Naive thymus-derived CD4-positive, alpha-beta T cell (primary cell): Measurements from ENCODE around the gene STAMBPL1. TPM values are rescaled to one million over a fixed set of nuclear protein-coding genes. Genes with fewer than 3 reads are reported as not detected.

ENCODE experiments used
- ATAC-seq: fragments of 150-1000 bp; cut with Tn5 transposase; 2 replicates; pipeline ENCODE4 v1.10.0; 2021; ENCODE audit warnings: mild to moderate bottlenecking, moderate library complexity
- CTCF ChIA-PET: fragments of 350-600 bp; sonication (Branson Sonifier 250); formaldehyde crosslinking; loops from one replicate; lab custom pipeline; 2021; ENCODE audit warnings: antibody characterized with exemption; lab: Charles Lee
- POLR2A ChIA-PET: fragments of 350-600 bp; sonication (Branson Sonifier 250); formaldehyde crosslinking; loops from one replicate; lab custom pipeline; 2021; ENCODE audit warnings: antibody characterized with exemption, inconsistent platforms; lab: Charles Lee
- DNase-seq, 9 donors: peaks; one replicate each; pipeline versions ENCODE4 v3.0.0 to v3.0.0-alpha.2; 2020 to 2022; ENCODE audit warnings: mixed read lengths in 1 of 9
- H3K27ac ChIP-seq: one replicate; pipeline ENCODE4 v1.7.0; 2013; ENCODE audit warnings: mild to moderate bottlenecking, low read depth, low read length, moderate library complexity
- H3K27me3 ChIP-seq, 2 donors: one replicate each; pipeline ENCODE4 v1.7.0; 2013; ENCODE audit warnings: low read length in 2 of 2, mild to moderate bottlenecking in 2 of 2, moderate library complexity in 2 of 2; ENCODE audit not compliant: control insufficient read depth in 2 of 2, insufficient read depth in 2 of 2
- H3K36me3 ChIP-seq, 3 experiments: 1 replicate in 2 of 3; 2 replicates in 1 of 3; pipeline ENCODE4 v1.7.0; 2013; ENCODE audit warnings: low read length in 3 of 3, mild to moderate bottlenecking in 3 of 3, moderate library complexity in 1 of 3; ENCODE audit not compliant: insufficient read depth in 3 of 3, control insufficient read depth in 2 of 3
- H3K4me1 ChIP-seq, 2 donors: one replicate each; pipeline ENCODE4 v1.7.0; 2013; ENCODE audit warnings: low read length in 2 of 2, mild to moderate bottlenecking in 2 of 2, moderate library complexity in 1 of 2; ENCODE audit not compliant: control insufficient read depth in 2 of 2, insufficient read depth in 2 of 2
- H3K4me3 ChIP-seq: 2 replicates; pipeline ENCODE4 v1.7.0; 2013; ENCODE audit warnings: mild to moderate bottlenecking, low read length
- H3K9me3 ChIP-seq, 3 experiments: 1 replicate in 2 of 3; 2 replicates in 1 of 3; pipeline ENCODE4 v1.7.0; 2013; ENCODE audit warnings: low read length in 3 of 3; ENCODE audit not compliant: control insufficient read depth in 2 of 3
- H3K27ac Mint-ChIP-seq, 9 donors: one replicate each; pipeline ENCODE4 v1.8.0; 2020 to 2022; ENCODE audit warnings: mixed read lengths in 9 of 9, mild to moderate bottlenecking in 8 of 9, moderate library complexity in 5 of 9, inconsistent platforms in 2 of 9
- H3K27me3 Mint-ChIP-seq, 5 donors: one replicate each; pipeline ENCODE4 v1.8.0; 2021 to 2022; ENCODE audit warnings: mixed read lengths in 5 of 5, mild to moderate bottlenecking in 1 of 5
- H3K36me3 Mint-ChIP-seq, 5 donors: one replicate each; pipeline ENCODE4 v1.8.0; 2020 to 2022; ENCODE audit warnings: mixed read lengths in 5 of 5, mild to moderate bottlenecking in 3 of 5, inconsistent platforms in 1 of 5
- H3K4me1 Mint-ChIP-seq, 7 donors: one replicate each; pipeline ENCODE4 v1.8.0; 2020 to 2022; ENCODE audit warnings: mixed read lengths in 7 of 7, mild to moderate bottlenecking in 3 of 7, inconsistent platforms in 1 of 7
- H3K4me3 Mint-ChIP-seq, 10 donors: one replicate each; pipeline ENCODE4 v1.8.0; 2020 to 2022; ENCODE audit warnings: mild to moderate bottlenecking in 10 of 10, mixed read lengths in 10 of 10, moderate library complexity in 6 of 10, inconsistent platforms in 2 of 10
- H3K9me3 Mint-ChIP-seq, 11 donors: one replicate each; pipeline ENCODE4 v1.8.0; 2020 to 2022; ENCODE audit warnings: mixed read lengths in 11 of 11, mild to moderate bottlenecking in 4 of 11, inconsistent platforms in 1 of 11, moderate library complexity in 1 of 11
- intact Hi-C, 2 donors: fragments of 100-400 bp; cut with micrococcal nuclease; formaldehyde crosslinking; loops; one replicate each; pipeline ENCODE4 v1.15.1; 2023
- polyA plus RNA-seq, 2 donors: library from polyadenylated mRNA; unstranded; fragments of 300-500 nt; fragmentation: Illumina TruSeq; gene quantifications; one replicate each; pipeline ENCODE4 v1.2.3, GENCODE V29; 2021
- total RNA-seq, 6 experiments: library from RNA in 5 of 6; stranded (reverse) in 5 of 6; gene quantifications; 1 replicate in 5 of 6; 2 replicates in 1 of 6; pipeline ENCODE4 v1.2.3 and lab custom pipeline; 2021 to 2026

STAMBPL1 gene
- total and polyA plus RNA-seq, 7 experiments from 2014 or later = 12.5 to 57.7 (median 35.7) TPM

GRCh38 chr10:88913127-88913526, 33.1 kb downstream of the STAMBPL1 start:
- Mint-ChIP-seq H3K9me3 (no peaks in the 10 kb centered on the region), H3K36me3 (peaks cover 6 to 62% (median 30%) of the 10 kb centered on the region in 5 donors), H3K4me1 (peaks cover 0 to 16% (median 0%) of the 10 kb centered on the region in 7 donors), H3K27ac (no peak overlapping the region), H3K27me3 (no peaks in the 10 kb centered on the region), H3K4me3 (no peak overlapping the region)
- peaks cover 7 to 31% (median 14%) of the 10 kb centered on the region in 3 experiments for H3K36me3 ChIP-seq
- no peak overlapping the region for H3K27ac ChIP-seq
- ATAC-seq = no peak
- no peak for DNase-seq
- ChIA-PET CTCF (no interaction called here), POLR2A (no interaction called here)
- H3K4me3 ChIP-seq = no peak overlapping the region
- no peaks in the 10 kb centered on the region for H3K27me3 ChIP-seq
- H3K9me3 ChIP-seq = no peaks in the 10 kb centered on the region
- intact Hi-C loops = no loop called here
- no peaks in the 10 kb centered on the region for H3K4me1 ChIP-seq

GRCh38 chr10:88913788-88914187, 33.7 kb downstream of the STAMBPL1 start:
- Mint-ChIP-seq H3K4me3 (no peak overlapping the region), H3K9me3 (no peaks in the 10 kb centered on the region), H3K27me3 (no peaks in the 10 kb centered on the region), H3K4me1 (peaks cover 0 to 13% (median 0%) of the 10 kb centered on the region in 7 donors), H3K27ac (no peak overlapping the region), H3K36me3 (peaks cover 6 to 56% (median 30%) of the 10 kb centered on the region in 5 donors)
- H3K4me3 ChIP-seq = no peak overlapping the region
- no peaks in the 10 kb centered on the region for H3K4me1 ChIP-seq
- H3K27ac ChIP-seq = no peak overlapping the region
- peaks cover 7 to 36% (median 14%) of the 10 kb centered on the region in 3 experiments for H3K36me3 ChIP-seq
- H3K27me3 ChIP-seq = no peaks in the 10 kb centered on the region
- no peaks in the 10 kb centered on the region for H3K9me3 ChIP-seq
- intact Hi-C loops = no loop called here
- DNase-seq (no peak), ATAC-seq (no peak)
- CTCF ChIA-PET = no interaction called here
- POLR2A ChIA-PET = no interaction called here

GRCh38 chr10:88915781-88916180, 35.7 kb downstream of the STAMBPL1 start:
- H3K4me1 Mint-ChIP-seq = peaks cover 0 to 13% (median 0%) of the 10 kb centered on the region in 7 donors
- peak overlapping the region in 4 of 9 donors; percentile 7 to 39 (median 24) for H3K27ac Mint-ChIP-seq
- ChIA-PET CTCF (no interaction called here), POLR2A (no interaction called here)
- Histone ChIP-seq H3K27ac (no peak overlapping the region), H3K4me3 (no peak overlapping the region), H3K27me3 (no peaks in the 10 kb centered on the region), H3K36me3 (peaks cover 7 to 31% (median 10%) of the 10 kb centered on the region in 3 experiments), H3K4me1 (no peaks in the 10 kb centered on the region), H3K9me3 (no peaks in the 10 kb centered on the region)
- H3K9me3 Mint-ChIP-seq = no peaks in the 10 kb centered on the region
- no peak overlapping the region for H3K4me3 Mint-ChIP-seq
- peaks cover 6 to 59% (median 30%) of the 10 kb centered on the region in 5 donors for H3K36me3 Mint-ChIP-seq
- ATAC-seq (no peak), DNase-seq (no peak)
- H3K27me3 Mint-ChIP-seq = no peaks in the 10 kb centered on the region
- intact Hi-C loops = loop anchor here in 1 of 2 donors (2.0 kb wide), 1 partner anchor 15 kb away; no protein-coding TSS in a partner anchor

DNA sequence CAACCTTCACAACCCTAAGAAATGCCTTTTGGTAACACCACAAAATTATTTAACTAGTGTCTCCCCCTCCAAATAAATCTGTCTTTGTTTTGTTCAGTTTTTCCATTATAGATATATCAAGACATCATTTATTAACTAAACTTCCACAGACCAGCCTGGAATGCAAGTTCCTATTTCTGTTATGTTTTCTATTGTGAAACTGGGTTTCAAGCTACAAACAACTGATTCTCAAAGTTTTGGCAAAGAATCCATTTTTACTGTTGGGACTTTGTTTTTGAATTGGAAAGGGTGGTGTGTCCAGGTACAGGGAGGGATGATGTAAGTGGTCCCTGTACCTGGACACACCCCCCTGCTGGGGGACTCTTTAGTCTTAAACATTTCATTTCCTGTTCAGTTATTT, 36.2 kb downstream of the STAMBPL1 start:
- H3K27ac ChIP-seq = no peak overlapping the region
- no peak overlapping the region for H3K4me3 ChIP-seq
- H3K36me3 ChIP-seq = peaks cover 7 to 31% (median 10%) of the 10 kb centered on the region in 3 experiments
- CTCF ChIA-PET = no interaction called here
- Mint-ChIP-seq H3K27ac (peak overlapping the region in 2 of 9 donors; percentile 14 to 34), H3K36me3 (peaks cover 6 to 58% (median 28%) of the 10 kb centered on the region in 5 donors), H3K9me3 (no peaks in the 10 kb centered on the region), H3K27me3 (no peaks in the 10 kb centered on the region), H3K4me1 (peaks cover 0 to 13% (median 0%) of the 10 kb centered on the region in 7 donors), H3K4me3 (no peak overlapping the region)
- POLR2A ChIA-PET = no interaction called here
- no peak for ATAC-seq
- DNase-seq = no peak
- no peaks in the 10 kb centered on the region for H3K27me3 ChIP-seq
- H3K4me1 ChIP-seq = no peaks in the 10 kb centered on the region
- intact Hi-C loops = loop anchor here in 1 of 2 donors (2.0 kb wide), 1 partner anchor 15 kb away; no protein-coding TSS in a partner anchor
- H3K9me3 ChIP-seq = no peaks in the 10 kb centered on the region

GRCh38 chr10:88916986-88917385, 36.9 kb downstream of the STAMBPL1 start:
- H3K4me3 ChIP-seq = no peak overlapping the region
- ATAC-seq (no peak), DNase-seq (no peak)
- H3K4me3 Mint-ChIP-seq = no peak overlapping the region
- peaks cover 0 to 13% (median 0%) of the 10 kb centered on the region in 7 donors for H3K4me1 Mint-ChIP-seq
- no peaks in the 10 kb centered on the region for H3K9me3 ChIP-seq
- no peak overlapping the region for H3K27ac Mint-ChIP-seq
- peaks cover 4 to 52% (median 20%) of the 10 kb centered on the region in 5 donors for H3K36me3 Mint-ChIP-seq
- H3K4me1 ChIP-seq = no peaks in the 10 kb centered on the region
- H3K27ac ChIP-seq = no peak overlapping the region
- intact Hi-C loops = loop anchor here in 1 of 2 donors (2.0 kb wide), 1 partner anchor 16 kb away; no protein-coding TSS in a partner anchor
- no peaks in the 10 kb centered on the region for H3K27me3 ChIP-seq
- POLR2A ChIA-PET = no interaction called here
- H3K36me3 ChIP-seq = peaks cover 7 to 30% (median 10%) of the 10 kb centered on the region in 3 experiments
- H3K9me3 Mint-ChIP-seq = no peaks in the 10 kb centered on the region
- H3K27me3 Mint-ChIP-seq = no peaks in the 10 kb centered on the region
- CTCF ChIA-PET = no interaction called here

GRCh38 chr10:88918191-88918905, 38.3 kb downstream of the STAMBPL1 start:
- Histone ChIP-seq H3K27ac (no peak overlapping the region), H3K36me3 (peaks cover 7 to 22% (median 10%) of the 10 kb centered on the region in 3 experiments), H3K4me1 (no peaks in the 10 kb centered on the region), H3K9me3 (no peaks in the 10 kb centered on the region), H3K27me3 (no peaks in the 10 kb centered on the region), H3K4me3 (no peak overlapping the region)
- Mint-ChIP-seq H3K4me1 (peaks cover 0 to 9% (median 0%) of the 10 kb centered on the region in 7 donors), H3K4me3 (no peak overlapping the region), H3K27me3 (no peaks in the 10 kb centered on the region), H3K27ac (peak overlapping the region in 1 of 9 donors; percentile 8), H3K36me3 (peaks cover 0 to 48% (median 9%) of the 10 kb centered on the region in 5 donors), H3K9me3 (no peaks in the 10 kb centered on the region)
- no peak for ATAC-seq
- intact Hi-C loops = no loop called here
- DNase-seq = no peak
- ChIA-PET POLR2A (no interaction called here), CTCF (interaction anchor here (1.1 kb wide), 1 partner anchor 9 kb away, joined by 3 read pairs; no protein-coding TSS in a partner anchor)
